Naive B cell (primary cell): ENCODE results near the gene FRZB. TPM values are rescaled to one million over a fixed set of nuclear protein-coding genes. Genes with fewer than 3 reads are reported as not detected.

ENCODE experiments used
- ATAC-seq, 2 donors: fragments of 150-1000 bp; cut with Tn5 transposase; 2 replicates each; pipeline ENCODE4 v1.10.0; 2021; ENCODE audit warnings: low read depth in 2 of 2, mild to moderate bottlenecking in 2 of 2, moderate library complexity in 2 of 2
- DNase-seq: peaks from one replicate; pipeline ENCODE4 v3.0.0; 2022
- H3K27ac Mint-ChIP-seq, 6 donors: one replicate each; pipeline ENCODE4 v1.8.0; 2020 to 2022; ENCODE audit warnings: mild to moderate bottlenecking in 6 of 6, mixed read lengths in 6 of 6, moderate library complexity in 5 of 6, inconsistent platforms in 2 of 6
- H3K27me3 Mint-ChIP-seq, 3 donors: one replicate each; pipeline ENCODE4 v1.8.0; 2021 to 2022; ENCODE audit warnings: mixed read lengths in 3 of 3, mild to moderate bottlenecking in 1 of 3
- H3K36me3 Mint-ChIP-seq, 2 donors: one replicate each; pipeline ENCODE4 v1.8.0; 2020 to 2022; ENCODE audit warnings: mixed read lengths in 2 of 2, inconsistent platforms in 1 of 2, mild to moderate bottlenecking in 1 of 2
- H3K4me1 Mint-ChIP-seq, 3 donors: one replicate each; pipeline ENCODE4 v1.8.0; 2020 to 2022; ENCODE audit warnings: mixed read lengths in 3 of 3, inconsistent platforms in 1 of 3, mild to moderate bottlenecking in 1 of 3, moderate library complexity in 1 of 3
- H3K4me3 Mint-ChIP-seq, 8 donors: one replicate each; pipeline ENCODE4 v1.8.0; 2020 to 2022; ENCODE audit warnings: mild to moderate bottlenecking in 8 of 8, mixed read lengths in 8 of 8, moderate library complexity in 8 of 8, inconsistent platforms in 2 of 8
- H3K9me3 Mint-ChIP-seq, 7 donors: one replicate each; pipeline ENCODE4 v1.8.0; 2020 to 2022; ENCODE audit warnings: mixed read lengths in 7 of 7, mild to moderate bottlenecking in 5 of 7, inconsistent platforms in 2 of 7, moderate library complexity in 1 of 7
- polyA plus RNA-seq, 6 donors: library from polyadenylated mRNA; unstranded; fragments of 300-500 nt; fragmentation: Illumina TruSeq; gene quantifications; one replicate each; pipeline ENCODE4 v1.2.3, GENCODE V29; 2021; ENCODE audit warnings: low read depth in 6 of 6

The FRZB gene
- polyA plus RNA-seq, 6 donors from 2014 or later, result not detected

- no peak for ATAC-seq
- Mint-ChIP-seq H3K36me3 (no peaks in the 10 kb centered on the region), H3K27me3 (peaks cover 5 to 26% (median 10%) of the 10 kb centered on the region in 3 donors), H3K4me3 (no peak overlapping the region), H3K27ac (no peak overlapping the region), H3K4me1 (no peaks in the 10 kb centered on the region), H3K9me3 (peaks cover 0 to 12% (median 6%) of the 10 kb centered on the region in 7 donors)
- DNase-seq, result no peak
Observed at GRCh38 chr2:182852801-182853200, 13.6 kb downstream of the FRZB start.

- Mint-ChIP-seq H3K4me1 (no peaks in the 10 kb centered on the region), H3K9me3 (peaks cover 0 to 7% (median 3%) of the 10 kb centered on the region in 7 donors), H3K36me3 (no peaks in the 10 kb centered on the region), H3K27ac (no peak overlapping the region), H3K4me3 (no peak overlapping the region), H3K27me3 (peaks cover 6 to 28% (median 10%) of the 10 kb centered on the region in 3 donors)
- DNase-seq (no peak), ATAC-seq (no peak)
Observed at GRCh38 chr2:182852090-182852489, 14.3 kb downstream of the FRZB start.

- H3K4me3 Mint-ChIP-seq, result no peak overlapping the region
- peaks cover 0 to 2% (median 0%) of the 10 kb centered on the region in 7 donors for H3K9me3 Mint-ChIP-seq
- ATAC-seq, result no peak
- peaks cover 4 to 22% (median 7%) of the 10 kb centered on the region in 3 donors for H3K27me3 Mint-ChIP-seq
- no peak for DNase-seq
- H3K4me1 Mint-ChIP-seq, result no peaks in the 10 kb centered on the region
- no peaks in the 10 kb centered on the region for H3K36me3 Mint-ChIP-seq
- peak overlapping the region in 1 of 6 donors; percentile 35 for H3K27ac Mint-ChIP-seq
Observed at GRCh38 chr2:182845794-182846417, 20.5 kb downstream of the FRZB start.

GRCh38 chr2:182836451-182836850 lies 30.0 kb downstream of the FRZB start:
- ATAC-seq (no peak), DNase-seq (no peak)
- Mint-ChIP-seq H3K9me3 (no peaks in the 10 kb centered on the region), H3K4me3 (no peak overlapping the region), H3K27me3 (peaks cover 28 to 47% (median 30%) of the 10 kb centered on the region in 3 donors), H3K27ac (no peak overlapping the region), H3K4me1 (no peaks in the 10 kb centered on the region), H3K36me3 (no peaks in the 10 kb centered on the region)

- ATAC-seq (no peak), DNase-seq (no peak)
- H3K36me3 Mint-ChIP-seq, result no peaks in the 10 kb centered on the region
- no peaks in the 10 kb centered on the region for H3K4me1 Mint-ChIP-seq
- no peaks in the 10 kb centered on the region for H3K9me3 Mint-ChIP-seq
- peaks cover 20 to 43% (median 21%) of the 10 kb centered on the region in 3 donors for H3K27me3 Mint-ChIP-seq
- H3K4me3 Mint-ChIP-seq, result no peak overlapping the region
- peak overlapping the region in 1 of 6 donors; percentile 33 for H3K27ac Mint-ChIP-seq
Observed at GRCh38 chr2:182834293-182834692, 32.1 kb downstream of the FRZB start.

GRCh38 chr2:182833084-182833854 lies 33.2 kb downstream of the FRZB start:
- no peak overlapping the region for H3K27ac Mint-ChIP-seq
- H3K9me3 Mint-ChIP-seq, result no peaks in the 10 kb centered on the region
- H3K27me3 Mint-ChIP-seq, result peaks cover 15 to 32% (median 21%) of the 10 kb centered on the region in 3 donors
- H3K4me3 Mint-ChIP-seq, result no peak overlapping the region
- H3K36me3 Mint-ChIP-seq, result no peaks in the 10 kb centered on the region
- ATAC-seq, result no peak
- no peaks in the 10 kb centered on the region for H3K4me1 Mint-ChIP-seq
- no peak for DNase-seq

- no peaks in the 10 kb centered on the region for H3K4me1 Mint-ChIP-seq
- no peak overlapping the region for H3K4me3 Mint-ChIP-seq
- DNase-seq, result no peak
- H3K27ac Mint-ChIP-seq, result no peak overlapping the region
- no peaks in the 10 kb centered on the region for H3K9me3 Mint-ChIP-seq
- H3K27me3 Mint-ChIP-seq, result peaks cover 5 to 22% (median 19%) of the 10 kb centered on the region in 3 donors
- no peak for ATAC-seq
- H3K36me3 Mint-ChIP-seq, result no peaks in the 10 kb centered on the region
Observed at GRCh38 chr2:182831921-182832320, 34.5 kb downstream of the FRZB start.

- ATAC-seq (no peak), DNase-seq (no peak)
- Mint-ChIP-seq H3K9me3 (no peaks in the 10 kb centered on the region), H3K27ac (no peak overlapping the region), H3K27me3 (peaks cover 7 to 26% (median 19%) of the 10 kb centered on the region in 3 donors), H3K36me3 (no peaks in the 10 kb centered on the region), H3K4me1 (no peaks in the 10 kb centered on the region), H3K4me3 (no peak overlapping the region)
Observed at GRCh38 chr2:182831101-182831500, 35.3 kb downstream of the FRZB start.

GRCh38 chr2:182827182-182827879 lies 39.1 kb downstream of the FRZB start:
- Mint-ChIP-seq H3K27me3 (peaks cover 13 to 29% (median 26%) of the 10 kb centered on the region in 3 donors), H3K4me1 (no peaks in the 10 kb centered on the region), H3K36me3 (no peaks in the 10 kb centered on the region), H3K27ac (no peak overlapping the region), H3K4me3 (no peak overlapping the region), H3K9me3 (no peaks in the 10 kb centered on the region)
- ATAC-seq, result no peak
- DNase-seq, result no peak

GRCh38 chr2:182826496-182826895 lies 39.9 kb downstream of the FRZB start:
- DNase-seq, result no peak
- Mint-ChIP-seq H3K27me3 (peaks cover 12 to 24% (median 23%) of the 10 kb centered on the region in 3 donors), H3K27ac (no peak overlapping the region), H3K4me1 (no peaks in the 10 kb centered on the region), H3K4me3 (no peak overlapping the region), H3K36me3 (no peaks in the 10 kb centered on the region), H3K9me3 (no peaks in the 10 kb centered on the region)
- no peak for ATAC-seq

- ATAC-seq, result no peak
- DNase-seq, result no peak
- H3K36me3 Mint-ChIP-seq, result no peaks in the 10 kb centered on the region
- H3K9me3 Mint-ChIP-seq, result no peaks in the 10 kb centered on the region
- no peak overlapping the region for H3K4me3 Mint-ChIP-seq
- no peaks in the 10 kb centered on the region for H3K4me1 Mint-ChIP-seq
- no peak overlapping the region for H3K27ac Mint-ChIP-seq
- H3K27me3 Mint-ChIP-seq, result peaks cover 14 to 24% (median 23%) of the 10 kb centered on the region in 3 donors
Observed at GRCh38 chr2:182826064-182826463, 40.4 kb downstream of the FRZB start.

- H3K4me3 Mint-ChIP-seq, result no peak overlapping the region
- H3K36me3 Mint-ChIP-seq, result no peaks in the 10 kb centered on the region
- H3K4me1 Mint-ChIP-seq, result no peaks in the 10 kb centered on the region
- no peak overlapping the region for H3K27ac Mint-ChIP-seq
- DNase-seq (no peak), ATAC-seq (no peak)
- H3K27me3 Mint-ChIP-seq, result peaks cover 18 to 19% (median 18%) of the 10 kb centered on the region in 3 donors
- no peaks in the 10 kb centered on the region for H3K9me3 Mint-ChIP-seq
Observed at GRCh38 chr2:182824767-182825158, 41.7 kb downstream of the FRZB start.

- H3K36me3 Mint-ChIP-seq, result no peaks in the 10 kb centered on the region
- no peaks in the 10 kb centered on the region for H3K4me1 Mint-ChIP-seq
- no peak overlapping the region for H3K27ac Mint-ChIP-seq
- no peak for DNase-seq
- no peak for ATAC-seq
- H3K27me3 Mint-ChIP-seq, result peaks cover 16 to 20% (median 17%) of the 10 kb centered on the region in 3 donors
- no peak overlapping the region for H3K4me3 Mint-ChIP-seq
- H3K9me3 Mint-ChIP-seq, result no peaks in the 10 kb centered on the region
Observed at GRCh38 chr2:182824056-182824766, 42.2 kb downstream of the FRZB start.
